ENCODE results near the gene ZSCAN29.

The ZSCAN29 gene

GRCh38 chr15:43312378-43312777, 58.5 kb downstream of the ZSCAN29 start:
- TF ChIP-seq, protein P1, sequence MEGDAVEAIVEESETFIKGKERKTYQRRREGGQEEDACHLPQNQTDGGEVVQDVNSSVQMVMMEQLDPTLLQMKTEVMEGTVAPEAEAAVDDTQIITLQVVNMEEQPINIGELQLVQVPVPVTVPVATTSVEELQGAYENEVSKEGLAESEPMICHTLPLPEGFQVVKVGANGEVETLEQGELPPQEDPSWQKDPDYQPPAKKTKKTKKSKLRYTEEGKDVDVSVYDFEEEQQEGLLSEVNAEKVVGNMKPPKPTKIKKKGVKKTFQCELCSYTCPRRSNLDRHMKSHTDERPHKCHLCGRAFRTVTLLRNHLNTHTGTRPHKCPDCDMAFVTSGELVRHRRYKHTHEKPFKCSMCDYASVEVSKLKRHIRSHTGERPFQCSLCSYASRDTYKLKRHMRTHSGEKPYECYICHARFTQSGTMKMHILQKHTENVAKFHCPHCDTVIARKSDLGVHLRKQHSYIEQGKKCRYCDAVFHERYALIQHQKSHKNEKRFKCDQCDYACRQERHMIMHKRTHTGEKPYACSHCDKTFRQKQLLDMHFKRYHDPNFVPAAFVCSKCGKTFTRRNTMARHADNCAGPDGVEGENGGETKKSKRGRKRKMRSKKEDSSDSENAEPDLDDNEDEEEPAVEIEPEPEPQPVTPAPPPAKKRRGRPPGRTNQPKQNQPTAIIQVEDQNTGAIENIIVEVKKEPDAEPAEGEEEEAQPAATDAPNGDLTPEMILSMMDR (IDR thresholded peaks at IDR 0.05; ENCODE audit: borderline replicate concordance, insufficient read depth, low read depth, low read length) = no peak

More at GRCh38 chr15:43312378-43312777, 58.5 kb downstream of the ZSCAN29 start:
- H3K4me3 ChIP-seq (ENCODE audit: low read depth, low read length) = no peak overlapping the region
